GM21367 (cell line): Measurements from ENCODE around the gene GFER.
"Not testable (repeated sequence)": the region's sequence is repeated elsewhere in the genome, so short reads cannot be mapped to it uniquely, and the experiment has no call there.

Source experiments
- ATAC-seq: cut with Tn5 transposase; IDR thresholded peaks from one replicate; pipeline ENCODE4 v1.9.1; 2021; ENCODE audit not compliant: unreplicated experiment

GFER gene

DNA sequence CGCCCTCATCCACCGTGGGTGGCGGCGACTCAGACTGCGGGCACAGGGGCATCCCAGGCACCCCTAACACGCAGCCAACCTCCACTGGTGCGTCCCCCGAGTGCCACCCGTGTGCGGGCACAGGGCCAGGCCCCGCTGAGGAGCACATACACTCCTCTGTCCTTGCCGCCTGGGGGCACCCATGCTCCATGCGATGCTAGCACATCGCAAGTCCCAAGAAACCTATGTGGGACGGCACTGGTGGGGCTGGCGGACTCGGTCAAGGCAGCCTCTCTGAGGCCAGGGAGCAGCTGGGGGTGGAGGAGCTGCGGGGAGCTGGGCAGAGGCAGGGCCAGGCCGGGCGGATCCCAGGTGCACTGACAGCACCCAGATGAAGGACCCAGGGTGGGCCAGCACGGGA lies 21.7 kb downstream of the GFER start:
- no peak for ATAC-seq

DNA sequence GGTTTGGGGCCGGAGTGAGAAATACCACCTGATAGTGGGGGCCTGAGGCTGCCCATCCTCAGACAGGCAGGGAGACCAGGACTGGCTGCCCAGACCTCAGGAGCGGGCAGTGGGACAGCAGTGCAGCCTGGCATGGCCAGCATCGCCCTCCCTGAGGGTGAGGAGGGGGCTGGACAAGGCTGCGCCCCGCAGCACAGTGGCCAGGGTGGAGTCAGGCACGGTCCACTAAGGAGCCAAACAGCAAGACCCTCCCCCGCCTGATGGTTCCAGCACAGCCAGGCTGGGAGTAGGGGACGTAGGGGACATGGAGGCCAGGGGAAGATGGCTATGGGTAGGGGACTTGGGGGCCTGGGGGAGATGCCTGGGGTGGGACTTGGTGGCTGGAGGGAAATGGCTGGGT lies 22.3 kb downstream of the GFER start:
- no peak for ATAC-seq

DNA sequence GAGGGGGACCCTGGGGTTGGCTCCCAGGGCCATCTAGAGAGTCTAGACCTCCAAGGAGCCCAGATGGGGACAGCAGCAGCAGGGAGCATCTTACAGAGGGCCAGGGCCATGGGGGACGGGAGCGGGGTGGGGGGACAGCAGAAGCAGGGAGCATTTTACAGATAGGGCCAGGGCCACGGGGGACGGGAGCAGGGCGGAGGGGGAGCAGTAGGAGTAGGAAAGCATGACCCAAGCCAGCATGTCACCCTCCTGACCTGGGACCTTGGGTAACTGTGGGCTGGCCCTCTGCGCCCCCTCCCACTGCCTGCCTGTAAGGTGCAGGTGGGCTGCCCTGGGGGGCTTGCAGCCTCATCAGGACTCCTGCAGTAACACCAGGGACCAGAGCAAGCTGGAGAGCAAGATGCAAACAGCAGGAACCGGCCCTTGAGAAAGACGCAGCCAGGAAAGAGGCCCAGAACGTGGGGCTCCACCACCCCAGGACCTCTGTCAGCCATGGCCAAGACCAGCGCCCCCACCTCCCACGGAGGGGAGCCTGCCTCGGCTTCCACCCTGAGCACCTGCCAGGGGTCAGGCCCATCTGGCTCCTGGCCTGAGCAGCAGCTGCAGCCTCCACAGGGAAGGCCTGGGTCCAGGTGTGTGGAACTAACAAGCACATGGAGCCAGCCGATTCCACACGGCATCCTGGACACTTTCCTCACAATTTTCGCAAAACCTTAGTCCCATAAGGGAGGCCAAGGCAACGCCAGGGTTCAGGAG lies 23.3 kb downstream of the GFER start:
- no peak for ATAC-seq

DNA sequence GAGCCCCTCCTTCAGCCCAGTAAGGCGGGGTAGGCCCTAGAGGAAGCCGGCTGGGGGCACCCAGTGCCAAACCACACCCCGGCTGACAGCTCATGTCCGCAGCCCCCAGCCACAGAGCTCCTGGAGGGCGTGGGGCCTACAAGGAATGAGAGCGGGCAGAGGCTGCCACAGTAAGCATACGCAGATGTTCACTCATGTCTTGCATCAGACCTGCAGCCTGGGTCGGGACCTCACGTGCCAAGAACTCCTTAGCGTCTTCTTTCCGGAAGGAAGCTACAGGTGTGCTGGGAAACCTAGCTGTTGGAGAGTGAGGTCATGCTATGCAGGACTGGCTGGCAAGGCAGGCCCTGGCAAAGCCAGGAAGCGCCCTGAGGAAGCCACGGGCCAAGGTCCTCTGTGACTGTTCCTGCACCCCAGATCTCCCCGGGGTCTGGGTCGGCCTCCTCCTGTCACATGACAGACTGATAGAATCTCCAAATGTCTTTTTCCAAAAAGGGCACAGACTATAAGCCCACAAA lies 24.1 kb downstream of the GFER start:
- no peak for ATAC-seq

DNA sequence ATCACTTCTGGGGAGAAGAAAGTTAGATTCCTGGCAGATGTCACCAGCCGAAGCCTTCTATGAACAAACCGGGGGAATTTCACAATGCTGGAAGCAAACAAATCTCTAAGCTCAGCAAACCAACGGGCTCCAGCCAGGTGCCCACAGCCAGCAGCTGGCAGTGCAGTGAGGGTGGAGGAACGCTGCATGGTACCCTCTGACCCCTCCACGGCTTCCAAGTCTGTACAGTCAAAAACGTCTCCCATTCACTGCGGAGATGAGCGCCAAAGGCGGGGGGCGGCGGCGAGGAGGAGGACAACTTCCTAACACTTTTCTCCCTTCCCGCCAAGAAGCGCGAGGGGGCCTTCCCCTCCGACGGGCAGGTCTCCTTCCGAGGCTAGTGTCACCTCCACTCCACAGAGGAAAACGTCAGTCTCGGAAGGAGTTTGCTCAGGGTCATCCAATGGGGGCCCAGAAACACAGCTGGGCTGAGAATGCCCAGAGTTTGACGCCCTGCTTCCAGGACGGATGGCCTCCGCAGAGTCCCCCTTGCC lies 24.7 kb downstream of the GFER start:
- ATAC-seq = no peak

DNA sequence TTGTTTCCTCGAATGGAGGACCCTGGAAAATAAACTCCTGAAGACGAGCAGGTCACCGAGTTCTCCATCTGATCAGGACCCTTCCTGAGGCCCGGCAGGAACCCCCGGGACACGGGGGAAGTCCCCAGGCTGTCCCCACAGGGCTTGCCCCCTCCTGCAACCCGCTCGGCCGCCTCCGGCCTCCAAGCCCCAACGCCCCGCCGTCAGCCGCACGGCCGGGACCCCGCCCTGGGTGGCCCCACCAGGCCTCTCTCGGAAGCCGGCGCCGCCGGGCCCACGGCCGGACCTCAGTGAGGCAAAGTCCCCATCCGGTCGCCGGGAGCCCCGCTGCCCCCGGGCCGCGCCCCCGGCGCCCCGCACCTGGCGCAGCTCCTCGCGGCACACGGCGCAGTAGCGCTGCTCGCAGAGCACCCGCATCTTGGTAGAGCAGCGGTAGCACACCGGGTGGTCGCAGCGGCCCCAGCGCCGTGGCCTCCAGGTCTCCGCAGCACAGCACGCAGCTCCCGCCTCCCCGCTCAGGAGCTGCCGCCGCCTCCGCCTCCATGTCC lies 25.2 kb downstream of the GFER start:
- no peak for ATAC-seq

- ATAC-seq = no peak
Observed at GRCh38 chr16:2009791-2010510, 26.0 kb downstream of the GFER start, which contains the start of gene ZNF598. Gene ZNF598 (minus strand): TSS chr16:2009821.

- ATAC-seq = not testable (repeated sequence)
Observed at GRCh38 chr16:2011726-2012125, 27.7 kb downstream of the GFER start.

DNA sequence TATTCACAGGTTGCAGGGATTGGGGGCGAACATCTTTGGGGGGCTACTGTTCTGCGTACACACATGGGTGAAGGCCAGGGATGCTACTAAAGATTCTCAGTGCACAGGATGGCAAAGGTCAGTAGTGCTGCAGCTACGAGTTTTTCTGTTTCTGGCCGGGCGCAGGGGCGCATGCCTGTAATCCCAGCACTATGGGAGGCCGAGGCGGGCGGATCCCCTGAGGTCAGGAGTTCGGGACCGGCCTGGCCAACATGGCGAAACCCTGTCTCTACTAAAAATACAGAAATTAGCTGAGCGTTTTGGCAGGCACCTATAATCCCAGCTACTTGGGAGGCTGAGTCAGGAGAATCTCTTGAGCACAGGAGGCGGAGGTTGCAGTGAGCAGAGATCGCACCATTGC lies 29.5 kb downstream of the GFER start:
- no peak for ATAC-seq

DNA sequence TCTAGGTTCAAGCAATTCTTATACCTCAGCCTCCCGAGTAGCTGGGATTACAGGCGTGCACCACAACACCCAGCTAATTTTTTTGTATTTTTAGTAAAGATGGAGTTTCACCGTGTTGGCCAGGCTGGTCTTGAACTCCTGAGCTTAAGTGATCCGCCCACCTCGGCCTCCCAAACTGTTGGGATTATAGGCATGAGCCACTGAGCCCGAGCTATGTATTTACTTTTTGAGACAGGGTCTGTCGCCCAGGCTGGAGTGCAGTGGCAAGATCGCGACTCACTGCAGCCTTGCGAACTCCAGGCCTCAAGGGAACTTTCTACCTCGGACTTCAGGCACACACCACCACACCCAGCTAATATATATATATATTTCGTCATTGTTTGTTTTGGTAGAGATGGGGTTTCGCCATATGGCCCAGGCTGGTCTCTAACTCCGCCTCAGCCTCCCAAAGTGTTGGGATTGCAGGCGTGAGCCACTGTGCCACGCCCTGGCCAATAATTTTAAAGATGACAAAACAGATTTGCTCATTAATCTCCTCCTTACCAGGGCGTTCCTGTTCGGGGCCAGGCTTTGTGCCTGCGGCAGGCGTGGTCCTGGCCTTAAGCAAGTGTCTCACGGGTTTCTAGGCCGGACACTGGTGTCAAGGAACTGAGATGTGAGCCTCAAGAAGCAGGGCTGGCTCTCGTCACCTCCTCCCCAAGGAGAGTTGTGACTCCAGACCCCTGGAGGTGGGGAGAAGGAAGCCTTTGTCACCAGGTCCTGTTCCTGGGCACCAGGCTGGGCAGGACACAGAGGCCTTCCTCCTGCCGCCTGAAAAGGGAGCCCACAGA lies 31.3 kb downstream of the GFER start:
- ATAC-seq = no peak

GRCh38 chr16:2015947-2016208 lies 31.9 kb downstream of the GFER start:
- no peak for ATAC-seq

DNA sequence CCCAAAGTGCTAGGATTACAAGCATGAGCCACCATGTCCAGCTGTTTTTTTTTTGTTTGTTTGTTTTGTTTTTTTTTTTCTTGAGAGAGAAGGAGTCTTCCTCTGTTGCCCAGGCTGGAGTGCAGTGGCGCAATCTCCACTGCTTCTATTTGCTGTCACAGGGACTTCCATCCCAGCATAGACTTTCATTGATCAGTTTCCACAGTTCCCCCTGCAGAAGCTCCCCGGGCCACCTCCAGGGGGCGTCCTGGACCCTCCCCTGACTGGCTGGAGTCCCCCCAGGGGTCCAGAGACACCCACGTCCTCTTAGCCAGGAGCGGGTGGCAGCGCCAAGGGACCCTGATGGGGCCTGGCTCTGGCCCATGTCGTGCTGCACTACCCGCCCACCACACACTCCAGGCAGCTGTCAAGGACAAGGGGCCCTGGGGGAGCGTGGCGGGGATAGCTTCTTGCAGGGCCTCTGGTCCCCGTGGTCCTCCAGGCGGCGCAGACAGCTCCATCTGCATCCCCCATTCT lies 32.5 kb downstream of the GFER start:
- no peak for ATAC-seq

GRCh38 chr16:2019518-2019920 lies 35.5 kb downstream of the GFER start, which contains the start of gene NPW:
Gene NPW (plus strand): TSS chr16:2019785.
- ATAC-seq = no peak

- no peak for ATAC-seq
Observed at GRCh38 chr16:2019921-2020831, 36.2 kb downstream of the GFER start.

DNA sequence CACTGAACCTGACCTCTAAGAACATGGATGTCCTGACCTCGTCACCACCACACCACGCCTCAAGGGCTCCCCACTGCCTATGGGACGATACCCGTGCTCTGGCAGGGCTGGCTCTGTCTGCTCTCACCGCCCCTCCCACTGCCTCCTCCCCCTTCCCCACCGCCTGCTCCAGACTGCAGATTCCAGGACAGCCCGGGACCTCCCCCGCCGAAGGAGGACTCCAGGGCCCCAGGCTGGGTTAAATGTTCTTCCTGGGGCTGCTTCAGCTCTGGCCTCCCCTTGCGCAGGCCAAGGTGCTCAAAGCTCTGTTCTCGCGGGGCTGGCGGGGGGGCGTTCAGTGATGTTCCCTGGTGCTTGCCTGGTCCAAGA lies 38.7 kb downstream of the GFER start:
- no peak for ATAC-seq

- no peak for ATAC-seq
Observed at GRCh38 chr16:2023092-2024031, 39.4 kb downstream of the GFER start.

- no peak for ATAC-seq
Observed at GRCh38 chr16:2024032-2024420, 40.0 kb downstream of the GFER start.

GRCh38 chr16:2025251-2025650 lies 41.3 kb downstream of the GFER start:
- no peak for ATAC-seq
